GM19455 (cell line): ENCODE data around the gene PDE4B.
"Not testable (repeated sequence)": the region's sequence is repeated elsewhere in the genome, so short reads cannot be mapped to it uniquely, and the experiment has no call there.

Experiments used
- ATAC-seq: cut with Tn5 transposase; IDR thresholded peaks from one replicate; pipeline ENCODE4 v1.9.1; 2021; ENCODE audit not compliant: unreplicated experiment

Gene PDE4B

GRCh38 chr1:66300280-66300971 is 507.7 kb downstream of the PDE4B start:
- ATAC-seq = no peak

- peak; percentile 88 for ATAC-seq
Measured at GRCh38 chr1:66300972-66301451, 508.3 kb downstream of the PDE4B start.

- ATAC-seq = no peak
Measured at GRCh38 chr1:66302184-66302742, 509.6 kb downstream of the PDE4B start.

- no peak for ATAC-seq
Measured at GRCh38 chr1:66302815-66303214, 510.1 kb downstream of the PDE4B start.

DNA sequence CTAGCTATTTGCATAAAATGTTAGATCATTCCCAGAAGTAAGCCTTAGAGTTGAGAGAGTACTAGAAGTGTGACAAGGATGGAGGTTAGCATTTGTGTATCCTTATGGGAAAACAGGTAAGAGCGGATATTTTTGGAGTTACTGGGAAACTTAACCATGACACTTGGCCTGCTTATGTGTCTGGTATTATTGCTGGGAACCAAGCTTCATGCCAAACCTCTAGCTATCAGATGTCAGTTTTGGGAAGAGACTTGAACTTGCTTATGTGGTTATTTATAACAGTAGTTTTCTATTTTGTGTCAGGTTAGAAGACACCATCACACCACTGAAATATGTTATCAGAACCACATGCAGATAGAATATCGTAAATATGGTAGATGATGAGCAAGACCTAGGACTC is 511.0 kb downstream of the PDE4B start:
- no peak for ATAC-seq

- no peak for ATAC-seq
Measured at GRCh38 chr1:66304128-66304527, 511.4 kb downstream of the PDE4B start.

GRCh38 chr1:66305927-66306326 is 513.2 kb downstream of the PDE4B start:
- no peak for ATAC-seq

DNA sequence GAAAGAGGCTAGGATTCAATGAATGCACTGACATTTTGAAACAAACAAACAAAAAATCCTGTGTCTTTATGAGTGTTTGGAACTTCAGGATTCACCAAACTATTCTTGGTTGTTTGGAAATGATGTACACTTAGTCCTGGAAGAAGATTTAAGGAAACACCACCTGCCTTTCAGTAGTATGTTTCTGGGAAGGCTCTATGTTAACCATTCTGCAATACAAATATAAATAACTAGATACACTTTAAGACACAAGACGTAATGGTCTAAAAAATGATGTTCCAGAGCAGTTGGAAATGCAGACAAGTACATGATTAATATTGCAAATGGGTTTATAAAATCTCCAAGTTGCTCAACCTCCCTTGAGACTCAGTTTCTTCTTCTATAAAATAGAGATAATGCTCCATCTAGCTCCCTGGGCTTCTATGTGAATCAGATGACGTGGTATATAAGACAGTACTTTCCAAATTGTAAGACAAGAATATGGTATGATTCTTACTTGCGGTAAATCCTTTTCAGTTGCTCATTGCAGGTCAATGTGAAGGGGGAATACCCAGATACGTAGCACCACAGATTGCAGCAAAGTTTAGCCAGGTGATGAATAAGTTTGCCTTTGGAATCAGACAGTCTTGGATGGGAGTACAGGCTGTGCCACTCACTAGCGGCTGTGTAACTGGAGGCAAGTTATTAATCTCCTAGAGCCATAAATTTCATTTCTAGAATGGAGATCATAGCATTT is 516.5 kb downstream of the PDE4B start:
- ATAC-seq = no peak

GRCh38 chr1:66311092-66311491 is 518.4 kb downstream of the PDE4B start:
- no peak for ATAC-seq

DNA sequence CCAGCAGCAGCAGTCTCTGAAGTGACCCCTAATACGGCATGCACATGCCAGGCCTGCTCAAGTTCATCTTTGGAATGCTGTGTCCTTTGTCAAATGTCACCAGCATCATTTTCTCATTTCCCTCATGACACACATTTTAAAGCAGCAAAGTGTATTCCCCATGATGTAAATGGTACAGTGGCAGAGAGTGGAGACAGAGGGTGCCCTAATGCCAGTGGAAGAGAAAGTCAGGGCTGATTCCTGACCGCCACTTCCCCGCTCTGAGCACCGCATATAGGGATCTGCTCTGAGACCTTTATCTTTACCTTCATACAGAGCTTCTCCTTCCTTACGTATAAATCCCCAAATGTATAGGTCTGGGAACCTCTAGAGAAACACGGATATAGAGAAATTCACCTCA is 518.9 kb downstream of the PDE4B start:
- no peak for ATAC-seq

GRCh38 chr1:66312271-66312990 is 519.7 kb downstream of the PDE4B start:
- ATAC-seq = no peak

GRCh38 chr1:66313429-66313828 is 520.7 kb downstream of the PDE4B start:
- ATAC-seq = no peak

GRCh38 chr1:66315671-66316070 is 523.0 kb downstream of the PDE4B start:
- no peak for ATAC-seq

DNA sequence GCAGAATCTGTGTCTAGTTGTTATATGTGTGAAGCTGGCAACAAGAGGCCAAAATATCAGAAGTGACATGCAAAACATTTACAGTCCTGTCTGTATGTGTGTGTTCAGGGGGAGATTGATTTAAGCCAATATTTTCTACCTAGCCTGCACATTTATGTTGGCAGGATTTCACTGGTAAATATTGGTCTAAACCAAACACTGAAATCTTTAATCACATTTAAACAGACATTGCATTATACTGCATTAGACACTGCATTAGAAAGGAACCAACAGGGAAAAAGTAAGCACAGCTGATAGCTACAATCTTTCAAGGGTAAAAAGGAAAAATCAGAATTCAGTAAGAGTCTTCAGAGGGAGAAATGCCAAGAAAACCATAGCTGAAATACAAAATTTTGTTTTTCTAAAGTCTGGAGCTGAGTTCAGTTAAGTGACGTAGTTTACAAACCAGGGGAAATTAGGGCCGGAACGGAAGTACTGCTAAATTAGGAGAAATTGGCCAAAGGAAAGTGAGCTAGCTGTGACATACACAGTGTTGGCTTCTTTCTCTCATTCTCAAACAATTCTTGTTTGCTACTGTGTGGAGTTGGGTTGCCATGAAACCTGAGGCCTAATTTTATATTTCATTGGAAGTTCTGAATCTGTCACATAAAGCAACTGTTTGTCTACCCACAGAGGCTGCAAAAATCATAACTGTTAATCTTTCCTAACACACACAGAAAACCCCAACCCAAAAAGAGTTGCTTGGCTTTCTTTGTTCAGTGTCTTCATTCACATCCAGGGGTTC is 524.0 kb downstream of the PDE4B start:
- no peak for ATAC-seq

DNA sequence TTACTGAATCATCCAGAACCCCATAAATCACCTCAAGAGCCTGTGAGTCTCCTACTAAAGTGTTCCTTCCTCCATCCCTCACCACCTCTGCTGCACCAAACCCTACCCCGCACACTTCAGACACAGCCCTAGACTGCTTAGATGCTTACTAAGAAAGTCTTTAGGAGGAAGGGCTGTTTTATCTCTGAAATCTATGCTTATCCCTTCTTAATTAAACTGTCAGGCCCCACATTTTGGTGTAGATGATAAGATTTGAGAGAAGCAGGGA is 524.5 kb downstream of the PDE4B start:
- ATAC-seq = no peak

DNA sequence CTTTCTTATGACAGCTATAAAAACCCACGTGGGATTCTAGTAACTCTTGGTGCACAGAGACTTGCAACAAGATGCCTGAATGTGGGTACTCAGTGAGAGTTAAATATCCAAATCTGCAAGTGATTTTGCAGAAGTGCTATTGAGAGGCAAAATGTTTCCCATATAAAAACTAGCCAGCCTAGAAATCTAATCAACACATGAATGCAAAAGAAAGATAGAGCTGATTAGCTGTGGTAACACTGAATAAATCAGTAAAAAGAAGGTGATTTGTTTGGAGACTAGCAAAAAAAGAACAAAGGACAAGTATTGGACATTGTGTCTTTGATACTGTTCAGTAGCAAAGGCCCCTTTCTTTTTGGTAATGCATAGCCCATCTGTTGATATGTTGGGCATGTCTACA is 527.5 kb downstream of the PDE4B start:
- no peak for ATAC-seq

- not testable (repeated sequence) for ATAC-seq
Measured at GRCh38 chr1:66322462-66322861, 529.8 kb downstream of the PDE4B start.

DNA sequence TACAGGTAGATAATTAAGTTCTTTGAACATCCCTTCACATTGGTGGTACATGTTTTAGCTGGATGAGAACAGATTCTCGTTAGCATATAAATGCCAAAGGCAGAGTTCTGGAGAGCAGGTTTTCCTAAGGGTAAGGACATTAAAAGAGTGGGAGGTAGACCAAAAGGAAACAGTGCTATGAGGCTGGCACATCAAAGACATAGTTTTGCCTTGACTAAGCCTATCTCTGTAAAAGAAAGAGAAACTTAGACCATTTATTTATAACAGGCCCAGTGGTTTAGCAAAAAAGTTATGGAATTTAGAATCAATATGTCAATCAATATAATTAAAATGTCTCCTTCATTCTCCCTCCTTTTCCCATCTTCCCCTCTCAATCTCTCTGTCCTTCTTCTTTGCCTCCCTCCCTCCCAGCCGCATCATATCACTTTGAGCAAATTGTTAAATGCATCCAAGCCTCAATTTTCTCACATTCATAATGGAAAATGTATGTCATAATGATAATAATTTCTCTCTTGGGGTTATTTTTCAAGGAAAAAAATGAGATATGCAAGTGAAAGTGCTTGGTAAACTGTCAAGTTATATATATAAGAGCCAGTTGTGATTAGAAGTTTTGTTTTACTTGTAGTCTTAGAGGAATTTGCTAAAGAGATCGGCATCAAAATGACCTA is 531.4 kb downstream of the PDE4B start:
- ATAC-seq = no peak

- ATAC-seq = no peak
Measured at GRCh38 chr1:66325594-66326380, 533.1 kb downstream of the PDE4B start.

DNA sequence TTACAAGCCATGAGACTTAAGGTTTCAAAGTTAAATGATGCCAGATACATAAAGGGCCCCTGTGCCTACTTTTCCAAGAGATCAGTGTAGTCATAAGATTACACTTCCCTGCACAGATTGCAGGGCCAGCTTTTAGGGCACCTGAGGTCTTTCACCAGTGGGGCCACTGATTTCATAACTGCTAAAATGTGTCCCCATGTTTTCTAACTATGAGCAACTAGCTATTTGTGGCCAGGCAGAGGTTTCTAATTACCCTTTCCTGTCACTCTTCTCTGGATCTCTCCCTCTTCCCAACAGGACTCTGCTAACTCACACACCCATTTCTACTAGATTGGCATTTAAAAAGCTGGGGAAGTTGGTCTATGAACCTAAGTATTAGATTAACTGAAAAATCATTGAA is 534.2 kb downstream of the PDE4B start:
- ATAC-seq = no peak
